HG03280 (cell line): ENCODE measurements around the gene IL17RD.
A peak's percentile ranks its signal among the peaks of the same experiment; 100 is the strongest.

Experiments
- ATAC-seq: cut with Tn5 transposase; IDR thresholded peaks from one replicate; pipeline ENCODE4 v1.9.1; 2021; ENCODE audit warnings: mild to moderate bottlenecking, moderate library complexity; ENCODE audit not compliant: unreplicated experiment

Gene IL17RD

DNA sequence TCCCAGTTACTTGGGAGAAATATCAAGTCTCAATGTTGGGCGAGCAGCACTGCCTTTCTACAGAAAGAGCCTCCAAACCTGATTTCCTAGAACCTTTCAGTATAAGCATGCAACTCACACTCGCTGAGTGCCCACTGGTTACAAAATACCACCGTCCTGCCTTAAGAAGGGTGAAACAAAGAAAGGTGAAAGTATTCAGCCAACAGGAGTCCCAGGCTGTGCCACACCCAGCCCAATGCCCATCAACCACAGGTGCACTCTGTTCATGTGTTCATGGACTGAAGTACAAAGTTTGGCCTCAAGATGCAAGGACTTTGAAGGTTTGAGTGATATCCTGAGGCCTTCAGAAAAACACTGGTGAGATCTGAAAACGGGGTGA lies 34.0 kb downstream of the IL17RD start:
- no peak for ATAC-seq

DNA sequence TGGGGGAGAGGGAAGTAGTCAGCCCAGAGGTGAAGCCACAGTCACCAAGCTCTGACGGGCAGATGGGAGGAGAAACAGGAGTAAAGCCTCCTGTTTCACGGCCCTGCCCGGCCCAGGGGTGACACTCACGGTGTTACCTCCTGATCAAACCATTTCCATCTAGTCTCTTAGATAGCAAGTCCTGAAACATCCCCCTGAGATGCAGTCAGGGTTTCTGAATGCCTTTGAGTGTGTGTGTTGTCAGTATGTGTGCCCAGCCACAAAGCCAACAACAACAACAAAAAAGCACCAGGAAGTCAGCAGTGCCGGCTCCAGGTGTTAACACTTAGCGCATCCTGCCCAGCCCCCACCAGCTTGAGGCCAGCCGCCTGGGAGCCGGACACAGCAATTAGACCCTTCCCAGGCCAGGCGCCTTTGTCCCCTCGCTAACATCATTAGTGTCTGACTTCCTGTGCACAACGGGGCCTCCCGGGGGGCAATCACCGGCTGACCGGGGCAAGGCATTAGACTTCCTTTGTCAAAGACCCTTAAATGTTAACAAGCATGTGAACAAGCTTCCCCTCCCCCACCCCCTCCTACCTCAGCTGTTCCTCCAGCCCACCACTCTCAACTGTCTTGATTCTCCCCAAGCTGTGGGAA lies 34.5 kb downstream of the IL17RD start:
- no peak for ATAC-seq

DNA sequence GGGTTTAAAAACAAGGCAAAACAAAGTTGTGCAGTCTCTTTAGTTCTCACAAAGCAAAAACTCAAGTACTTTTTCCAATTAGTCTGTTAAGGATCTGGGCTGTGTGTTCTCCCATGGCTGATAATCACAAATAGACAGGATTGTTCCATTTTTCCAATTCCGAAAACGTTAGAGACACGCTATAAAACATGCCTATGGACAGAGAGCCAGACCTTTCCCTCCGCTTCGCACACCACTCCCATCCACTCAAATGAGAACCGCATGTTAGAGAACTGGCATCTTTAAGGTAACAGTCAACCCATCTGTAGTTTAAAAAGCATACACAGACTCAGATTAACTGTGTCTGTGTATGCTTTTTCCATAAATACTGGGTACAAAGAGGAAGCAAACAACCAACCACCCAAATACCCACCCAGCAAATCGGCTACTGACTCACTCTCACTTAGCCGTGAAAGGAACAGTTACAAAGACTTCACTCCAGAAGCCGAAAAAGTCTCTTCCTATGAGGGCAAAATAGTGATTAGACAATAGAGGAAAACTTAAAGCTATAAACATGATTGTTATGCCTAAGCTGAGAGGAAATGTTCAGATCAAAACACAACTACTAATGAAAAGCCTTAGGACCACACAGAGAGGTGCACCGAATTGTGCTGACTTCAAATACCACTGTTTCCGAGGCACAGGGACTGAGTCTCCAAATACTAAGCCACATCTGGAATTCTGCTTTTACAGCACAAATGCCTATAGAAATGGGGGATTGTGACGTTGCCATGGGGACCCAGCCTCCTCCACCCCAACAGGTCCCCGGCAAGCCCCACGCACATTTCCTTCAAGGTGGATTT lies 36.1 kb downstream of the IL17RD start:
- ATAC-seq = no peak

DNA sequence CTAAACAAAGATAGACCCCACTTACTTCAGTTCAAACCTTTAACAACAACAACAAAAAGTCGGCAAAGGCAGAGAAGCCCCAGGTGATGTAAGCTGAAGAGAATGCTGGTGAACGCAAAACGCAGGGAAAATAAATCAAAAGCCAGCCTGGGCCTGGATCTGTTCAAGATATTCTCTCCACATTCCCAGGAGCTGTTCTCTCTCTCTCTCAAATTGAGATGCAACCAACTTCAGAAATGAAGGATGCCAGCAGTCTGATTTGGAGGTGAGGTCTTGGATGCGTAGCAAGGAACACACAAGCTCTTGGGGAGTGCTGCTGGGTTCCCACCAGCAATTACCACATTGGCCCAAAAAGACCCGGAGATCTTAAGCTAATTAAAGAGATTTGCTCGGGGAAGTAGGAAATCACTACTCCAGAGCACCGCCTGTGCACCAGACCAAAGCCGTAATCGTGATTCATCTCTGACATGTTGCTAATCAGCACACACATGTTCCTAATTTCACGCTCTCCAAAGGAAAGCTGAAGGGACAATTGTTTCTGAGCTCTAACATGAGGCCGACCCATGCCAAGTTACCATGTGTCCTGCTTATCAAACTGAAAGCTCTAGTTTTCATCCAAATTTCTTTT lies 37.1 kb downstream of the IL17RD start:
- ATAC-seq = no peak

DNA sequence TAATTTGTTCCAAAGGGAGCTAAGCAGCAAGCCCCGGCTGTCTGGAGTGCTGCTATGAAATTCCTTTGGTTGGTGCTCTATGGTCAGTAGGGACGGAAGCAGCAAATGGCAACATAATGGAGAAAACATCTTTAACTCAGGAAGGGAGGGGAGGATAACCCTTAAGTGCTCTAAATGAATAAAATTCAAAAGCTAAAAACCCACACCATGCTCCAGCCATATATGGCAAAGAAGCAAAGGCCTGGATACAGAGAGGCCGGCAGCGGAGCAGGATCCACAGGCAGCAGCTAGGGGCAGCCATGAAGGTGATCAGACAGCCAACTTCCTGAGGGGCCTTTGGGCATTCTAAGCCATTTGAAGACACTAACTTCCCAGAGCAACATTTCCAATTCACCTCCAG lies 38.9 kb downstream of the IL17RD start:
- ATAC-seq = no peak

DNA sequence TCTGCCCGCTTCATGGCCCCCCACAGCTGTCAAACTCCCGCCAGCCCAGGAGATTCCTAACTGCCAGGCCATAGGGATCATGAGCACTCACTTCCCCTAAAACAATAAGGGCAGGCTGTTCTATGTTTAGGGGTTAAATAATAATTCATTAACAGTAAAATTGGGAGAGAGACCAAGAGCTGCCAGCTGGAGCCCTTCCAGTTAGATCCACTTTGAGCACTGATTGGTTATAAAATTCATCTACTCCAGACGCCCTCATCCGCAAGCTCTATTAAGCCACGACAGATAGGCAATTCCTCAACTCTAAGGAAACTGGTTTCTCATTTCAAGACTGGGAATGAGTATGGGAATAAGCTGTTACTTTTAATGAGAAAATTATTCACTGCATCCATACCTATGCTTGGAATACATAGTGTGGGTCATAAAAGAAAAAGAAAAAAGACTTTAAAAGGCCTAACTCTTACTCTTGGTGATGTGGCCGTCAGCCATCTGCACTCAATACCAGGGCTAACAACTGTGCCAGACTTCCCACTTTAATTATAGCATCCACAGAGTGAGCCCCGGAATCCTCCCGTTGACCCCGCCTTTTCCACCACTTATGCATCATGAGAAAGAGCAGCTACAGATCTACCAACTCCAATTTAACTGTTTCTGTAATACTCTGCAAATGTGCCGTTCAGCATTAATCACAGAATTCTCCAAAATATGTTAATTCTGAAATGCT lies 44.5 kb downstream of the IL17RD start:
- ATAC-seq = no peak

DNA sequence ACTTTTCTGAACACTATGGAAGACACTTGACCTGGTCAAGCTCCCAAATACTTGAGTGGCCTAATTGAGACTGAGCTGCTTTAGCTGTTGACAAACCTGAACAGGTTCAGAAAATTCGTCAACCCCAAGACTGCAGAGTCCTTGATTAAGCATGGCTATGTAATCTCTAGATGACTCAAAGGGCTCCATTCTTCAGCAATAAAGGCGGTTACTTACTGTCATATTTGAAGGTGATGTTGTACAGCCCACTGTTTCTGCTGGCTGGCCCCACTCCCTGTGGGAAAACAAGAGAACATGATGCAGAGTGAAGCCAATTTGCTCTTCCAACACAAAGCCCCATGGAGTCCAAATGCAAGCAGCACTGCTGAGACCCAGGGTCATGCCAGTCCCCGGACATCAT lies 45.1 kb downstream of the IL17RD start:
- no peak for ATAC-seq

DNA sequence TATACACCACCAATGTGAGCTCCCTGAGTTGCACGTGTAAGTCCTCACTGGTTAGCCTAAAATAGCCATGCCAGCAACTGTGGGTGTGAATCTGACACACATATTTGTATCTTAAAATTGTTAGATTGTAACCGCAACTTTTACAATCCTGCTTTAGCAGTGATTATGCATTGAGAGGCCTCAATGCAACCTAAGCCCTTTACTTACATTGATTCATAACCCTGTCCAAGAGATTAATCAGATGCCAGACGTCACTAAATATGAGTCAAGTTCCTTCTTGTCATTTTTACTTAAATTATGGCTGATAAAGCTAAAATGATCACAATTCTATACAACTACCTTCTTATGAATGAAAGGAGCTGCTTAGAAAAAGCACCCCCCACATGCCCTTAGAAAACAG lies 46.9 kb downstream of the IL17RD start:
- no peak for ATAC-seq

DNA sequence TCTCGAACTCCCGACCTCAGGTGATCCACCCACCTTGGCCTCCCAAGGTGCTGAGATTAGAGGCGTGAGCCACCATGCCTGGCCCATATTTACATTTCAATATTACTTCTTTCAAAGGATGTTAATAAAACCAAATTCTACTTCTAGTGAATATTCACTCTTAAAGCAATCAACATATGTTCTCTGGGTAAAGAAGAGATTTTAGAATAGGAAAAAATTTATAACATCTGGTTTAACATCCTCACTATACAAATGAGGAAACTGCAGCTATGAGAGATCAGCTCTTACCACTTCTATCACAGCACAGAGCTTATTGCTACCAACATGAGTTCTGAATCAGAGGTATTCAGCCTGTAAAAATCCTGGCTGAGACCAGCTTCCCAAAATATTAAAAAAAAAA lies 48.7 kb downstream of the IL17RD start:
- no peak for ATAC-seq

DNA sequence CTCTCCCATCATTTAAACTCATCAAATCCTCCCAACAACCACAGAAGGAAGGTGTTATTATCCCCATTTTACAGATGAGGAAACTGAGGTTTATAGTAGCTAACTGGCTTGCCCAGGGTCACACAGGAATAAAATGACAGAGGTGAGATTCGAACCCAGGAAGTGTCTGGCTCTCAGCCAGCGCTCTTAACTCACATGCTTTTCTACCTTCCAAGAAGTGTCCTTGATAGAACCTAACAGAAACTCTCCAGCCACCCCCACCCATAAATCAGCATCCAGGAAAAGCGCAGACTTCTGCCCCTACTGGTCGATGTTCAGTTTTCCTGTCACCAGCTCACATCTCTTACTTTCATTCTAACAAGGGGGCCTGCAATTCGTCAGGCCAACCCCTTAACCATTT lies 52.9 kb downstream of the IL17RD start:
- ATAC-seq = no peak

DNA sequence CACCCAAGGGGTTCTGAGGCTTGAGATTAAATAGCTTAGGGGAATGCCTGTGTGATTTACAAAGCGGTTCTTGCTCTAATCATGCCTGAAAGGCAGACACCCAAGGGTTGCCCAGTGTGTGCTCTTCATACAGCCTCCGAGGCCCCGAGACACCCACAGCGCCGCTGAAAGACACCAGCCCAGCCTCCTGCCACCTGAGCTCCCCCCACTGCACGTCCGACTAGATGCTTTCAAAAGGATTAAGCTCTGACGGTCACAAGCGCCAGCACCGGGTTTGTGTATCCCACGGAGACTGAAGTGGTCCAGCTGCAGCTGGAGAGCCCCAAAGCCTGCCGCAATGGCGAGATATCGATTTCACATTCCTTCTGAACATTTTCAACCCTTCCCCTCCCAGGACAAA lies 54.4 kb downstream of the IL17RD start:
- no peak for ATAC-seq

DNA sequence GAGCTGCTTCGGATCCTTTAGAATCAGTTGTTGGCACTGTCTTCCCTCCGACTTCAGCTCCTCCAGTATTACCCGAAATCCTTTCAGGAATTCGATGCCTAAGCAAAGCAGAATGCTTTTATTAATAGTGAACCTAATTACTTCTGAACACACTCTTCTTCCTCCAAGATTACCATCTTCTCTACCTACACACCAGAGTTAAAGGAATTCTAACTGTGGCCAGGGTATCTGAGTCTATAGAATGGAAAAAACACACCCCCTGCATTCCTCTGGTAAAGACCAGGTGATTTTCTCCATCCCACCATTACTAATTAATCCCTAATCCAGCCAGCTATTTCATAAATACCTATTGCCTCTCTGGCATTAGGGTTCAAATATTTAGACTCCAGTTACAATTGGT lies 54.9 kb downstream of the IL17RD start:
- no peak for ATAC-seq

DNA sequence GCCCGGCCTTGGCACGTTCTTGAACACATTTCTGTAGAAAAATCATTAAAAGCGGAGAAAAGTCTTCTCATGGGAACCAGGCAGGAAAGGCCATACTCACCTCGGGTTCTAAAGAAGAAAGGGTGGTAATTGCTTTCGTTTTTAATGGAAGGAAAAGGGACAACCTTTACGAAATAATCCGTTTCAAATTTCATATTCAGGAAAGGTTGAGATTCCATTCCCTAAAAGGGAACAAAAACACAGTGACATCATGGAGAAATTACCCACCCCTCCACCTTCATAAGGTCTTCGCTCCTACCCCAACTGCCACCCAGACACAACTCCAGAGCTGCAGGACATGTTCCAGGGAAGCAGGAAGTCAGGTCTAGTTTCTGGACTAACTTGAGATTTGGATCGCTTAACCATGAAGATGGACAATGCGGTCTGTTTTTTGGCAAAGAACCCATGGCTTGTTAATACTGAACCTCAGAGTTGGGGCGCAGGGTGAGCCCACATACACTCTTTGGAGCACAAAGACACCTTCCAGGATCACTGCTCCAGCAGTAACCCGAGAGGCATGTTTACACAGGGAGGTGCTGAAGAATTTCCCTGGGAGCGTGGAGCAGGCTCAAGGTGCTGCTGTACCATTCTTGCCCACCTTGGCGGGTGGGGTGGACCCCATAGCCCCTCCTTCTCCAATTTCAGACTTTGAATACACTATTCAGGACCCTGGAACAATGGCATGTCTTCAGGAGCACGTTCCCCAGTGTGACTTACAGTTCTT lies 55.5 kb downstream of the IL17RD start:
- no peak for ATAC-seq

DNA sequence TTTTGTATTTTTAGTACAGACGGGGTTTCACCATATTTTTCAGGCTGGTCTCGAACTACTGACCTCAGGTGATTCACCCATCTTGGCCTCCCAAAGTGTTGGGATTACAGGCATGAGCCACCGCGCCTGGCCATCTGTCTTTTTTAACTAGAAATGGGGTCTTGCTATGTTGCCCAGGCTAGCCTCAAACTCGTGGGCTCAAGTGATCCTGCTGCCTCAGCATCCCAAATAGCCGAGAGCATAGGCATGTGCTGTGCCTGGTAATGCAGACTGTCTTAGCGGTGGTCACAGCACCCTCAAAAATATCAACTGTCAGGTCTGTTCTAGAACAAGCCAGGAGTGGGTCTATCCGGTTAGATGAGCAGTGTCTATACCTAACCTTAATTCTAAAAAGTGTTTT lies 56.5 kb downstream of the IL17RD start:
- no peak for ATAC-seq

DNA sequence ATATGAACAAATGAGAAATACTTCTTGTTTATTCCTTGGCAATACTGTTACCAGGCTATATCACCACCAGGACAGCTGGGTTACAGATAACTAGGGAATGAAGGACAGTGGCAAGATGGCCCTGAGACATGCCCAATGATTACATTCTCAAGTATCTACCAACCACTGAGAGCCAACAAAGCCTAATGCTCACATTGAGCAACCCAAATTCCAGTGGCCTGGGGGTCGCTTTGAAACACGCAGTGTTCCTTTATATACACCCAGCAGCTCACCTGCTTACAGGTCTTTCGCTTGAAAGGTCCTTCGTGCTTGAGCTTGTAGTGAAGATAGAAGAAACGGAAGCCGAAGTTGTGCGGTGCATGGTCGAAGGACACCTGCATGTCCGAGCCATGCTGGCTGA lies 59.6 kb downstream of the IL17RD start:
- ATAC-seq = no peak

DNA sequence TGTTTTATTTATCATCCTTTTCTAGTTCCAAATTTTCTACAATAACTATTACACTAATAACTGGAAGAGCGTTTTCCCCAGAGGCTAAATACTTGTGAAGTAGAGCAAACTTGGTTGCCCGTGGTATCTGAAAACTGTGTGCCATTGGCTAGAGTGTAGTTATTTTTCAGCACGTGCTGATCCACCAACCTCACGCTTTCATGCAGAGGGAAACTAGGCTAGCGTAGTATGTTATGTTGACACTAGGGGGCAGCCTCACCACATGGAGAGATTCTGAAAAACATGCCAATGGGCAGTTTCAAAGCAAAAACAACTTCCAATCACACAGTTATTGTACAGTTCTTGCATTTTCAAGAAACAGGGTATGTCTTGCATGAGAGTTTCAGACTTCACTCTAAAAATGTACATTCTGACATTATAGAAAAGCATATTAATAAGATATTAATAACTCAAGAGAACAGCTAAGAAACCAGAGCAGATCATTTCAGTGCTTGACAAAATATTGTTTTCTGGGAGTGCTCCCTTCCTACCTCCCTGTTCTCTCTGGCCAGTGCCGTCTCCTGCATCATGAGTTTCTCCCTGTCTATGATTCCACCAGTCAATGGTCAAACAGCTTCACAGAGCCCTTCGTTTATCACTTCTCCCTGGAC lies 65.0 kb downstream of the IL17RD start:
- ATAC-seq = peak; percentile 60

DNA sequence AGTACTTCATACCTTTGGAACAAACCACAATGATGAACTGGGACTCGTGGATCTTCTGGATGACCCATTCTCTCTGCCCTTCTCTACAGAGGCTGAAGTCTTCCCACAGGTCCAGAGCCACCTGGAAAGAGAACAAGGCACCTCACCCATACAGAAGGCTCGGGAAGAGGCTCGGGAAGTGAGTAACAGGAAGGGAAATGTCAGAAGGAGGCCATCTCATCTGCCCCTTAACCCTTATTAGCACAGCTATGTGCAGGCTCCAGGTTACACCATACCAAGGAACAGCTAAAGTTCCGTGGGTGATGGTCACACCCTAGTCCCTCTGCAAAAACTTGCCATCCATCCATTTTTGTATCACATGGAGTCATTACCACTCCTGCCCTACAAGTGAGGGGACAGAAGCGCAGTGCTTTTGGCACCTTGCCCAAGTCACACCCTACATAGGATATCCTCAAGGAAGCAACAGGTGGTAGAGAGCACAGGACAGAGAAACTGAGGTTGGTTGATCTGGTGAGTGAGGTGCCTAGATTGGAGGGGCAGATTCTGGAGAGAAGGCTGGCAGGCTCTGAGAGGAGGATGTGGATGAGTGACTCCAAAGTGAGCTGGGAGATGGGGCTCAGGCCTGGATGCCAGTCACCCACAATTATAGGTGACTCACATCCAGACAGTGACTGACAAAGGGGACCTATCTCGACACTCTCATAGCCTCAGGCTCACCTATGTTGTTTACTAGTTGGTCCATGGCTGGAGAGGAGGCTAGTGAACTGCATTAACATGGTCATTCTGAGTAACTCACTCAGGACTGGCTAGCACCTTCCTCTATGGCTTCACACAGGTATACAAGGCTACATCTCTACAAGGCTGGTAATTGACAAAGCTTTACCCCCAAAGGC lies 66.5 kb downstream of the IL17RD start:
- ATAC-seq = no peak

DNA sequence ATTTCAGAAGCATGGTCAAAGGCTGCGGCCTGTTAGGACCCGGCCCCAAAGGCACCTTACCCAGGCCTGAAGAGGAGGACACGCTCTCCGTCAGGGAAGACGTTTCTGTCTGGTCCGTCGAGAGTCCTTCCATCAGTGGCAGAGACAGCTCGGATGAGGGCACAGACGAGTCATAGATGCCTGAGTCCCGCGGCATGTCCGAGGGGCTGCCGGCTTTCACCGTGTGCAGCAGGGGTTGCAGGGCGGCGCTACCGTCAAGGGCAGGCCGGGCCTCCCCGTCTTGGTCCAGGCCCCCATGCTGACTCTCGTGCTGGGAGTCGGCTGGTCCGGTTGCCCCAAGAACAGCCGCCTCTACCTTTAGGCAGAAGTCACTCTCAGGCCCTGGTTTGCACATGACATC lies 67.6 kb downstream of the IL17RD start:
- ATAC-seq = no peak

DNA sequence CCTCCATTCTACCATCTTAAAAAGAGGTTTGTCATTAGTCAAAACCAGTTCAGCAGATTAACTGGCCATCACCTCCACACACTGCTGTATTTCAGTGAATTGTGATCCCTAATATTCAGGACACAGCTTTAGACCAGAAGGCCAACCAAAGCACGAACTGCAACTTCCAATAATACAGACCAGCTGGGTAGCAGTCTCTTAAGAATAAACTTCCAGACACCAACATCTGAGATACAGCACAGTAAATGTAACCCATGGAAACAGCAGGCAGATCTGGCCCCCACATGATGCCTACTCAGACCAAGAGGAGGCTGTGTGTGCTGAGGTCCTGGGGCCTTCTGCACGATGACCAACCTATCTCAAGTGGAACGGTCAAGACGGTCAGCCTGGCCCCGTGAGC lies 69.8 kb downstream of the IL17RD start:
- no peak for ATAC-seq
